Right renal pelvis (tissue), 4 donors: ENCODE data around the gene HIF1A. TPM values are rescaled to one million over a fixed set of nuclear protein-coding genes. Genes with fewer than 3 reads are reported as not detected.
A peak's percentile ranks its signal among the peaks of the same experiment; 100 is the strongest.

Source experiments
- DNase-seq, 4 donors: peaks; one replicate each; pipeline ENCODE4 v3.0.0-alpha.2; 2013; ENCODE audit warnings: low read depth in 4 of 4, low spot score in 3 of 4, missing footprints in 1 of 4
- polyA plus RNA-seq, 4 donors: library from polyadenylated mRNA; unstranded; fragments of 120-200 nt; gene quantifications; one replicate each; pipeline ENCODE4 v1.2.1, GENCODE V29; 2013; ENCODE audit not compliant: insufficient read length in 4 of 4

HIF1A gene
- polyA plus RNA-seq, 4 donors: 147 to 187 (median 160) TPM

DNA sequence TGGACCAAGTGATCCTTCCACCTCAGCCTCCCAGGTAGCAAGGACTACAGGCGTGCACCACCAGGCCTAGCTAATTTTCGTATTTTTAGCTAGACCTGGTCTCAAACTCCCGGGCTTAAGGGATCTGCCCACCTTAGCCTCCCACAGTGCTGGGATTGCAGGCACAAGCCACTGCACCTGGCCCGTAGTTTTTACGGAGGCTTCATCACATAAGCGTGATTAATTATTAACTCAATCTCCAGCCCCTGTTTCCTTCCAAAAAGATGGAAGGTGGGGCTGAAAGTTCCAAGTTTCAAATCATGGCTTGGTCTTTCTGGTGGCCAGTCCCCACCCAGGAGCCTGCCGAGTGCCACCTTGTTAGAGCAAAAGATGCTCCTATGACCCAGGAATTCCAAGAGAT is 22.5 kb upstream of the HIF1A start:
- DNase-seq: no peak

DNA sequence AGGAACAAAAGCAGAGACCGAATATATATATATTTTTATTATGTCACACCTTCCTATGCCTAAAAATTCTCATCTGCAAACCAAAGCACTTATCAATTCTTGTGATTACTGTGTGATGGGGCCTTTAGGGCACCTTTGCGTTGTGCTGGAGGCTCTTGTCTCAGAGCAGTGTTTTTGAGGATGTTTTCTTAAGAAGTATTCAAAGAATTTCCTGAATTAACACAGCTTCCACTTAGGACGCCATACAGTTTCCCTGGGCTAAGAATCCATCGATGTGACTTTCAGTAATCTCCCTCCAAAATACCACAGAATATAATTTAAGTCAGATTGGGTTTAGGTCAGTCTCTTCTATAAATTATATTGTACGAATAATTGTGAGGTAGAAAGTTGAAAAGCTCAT is 22.0 kb upstream of the HIF1A start:
- DNase-seq: no peak

DNA sequence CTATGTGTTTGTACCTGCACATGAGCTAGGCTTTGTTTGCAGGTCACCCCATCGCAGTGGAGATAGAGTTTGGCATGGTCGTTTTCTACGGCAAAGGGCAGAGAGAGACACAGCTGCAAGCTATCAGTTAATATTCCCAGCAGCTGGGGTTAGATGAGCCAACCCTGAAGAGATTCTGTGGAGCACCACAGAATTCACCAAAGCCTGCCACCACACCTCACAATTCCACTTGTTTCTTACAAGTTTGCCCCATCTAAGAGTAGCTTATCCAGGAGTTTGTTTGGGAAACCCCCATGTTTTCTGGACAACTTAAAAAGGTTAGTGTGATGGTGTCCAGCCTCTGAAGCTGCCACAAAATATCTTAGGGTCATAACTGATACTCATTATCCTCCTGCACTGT is 20.0 kb upstream of the HIF1A start:
- DNase-seq: no peak

GRCh38 chr14:61677479-61677878 is 17.8 kb upstream of the HIF1A start:
- no peak for DNase-seq

GRCh38 chr14:61678975-61679374 is 16.3 kb upstream of the HIF1A start:
- no peak for DNase-seq

- DNase-seq: no peak
These were observed 13.9 kb upstream of the HIF1A start for GRCh38 chr14:61681413-61681812.

DNA sequence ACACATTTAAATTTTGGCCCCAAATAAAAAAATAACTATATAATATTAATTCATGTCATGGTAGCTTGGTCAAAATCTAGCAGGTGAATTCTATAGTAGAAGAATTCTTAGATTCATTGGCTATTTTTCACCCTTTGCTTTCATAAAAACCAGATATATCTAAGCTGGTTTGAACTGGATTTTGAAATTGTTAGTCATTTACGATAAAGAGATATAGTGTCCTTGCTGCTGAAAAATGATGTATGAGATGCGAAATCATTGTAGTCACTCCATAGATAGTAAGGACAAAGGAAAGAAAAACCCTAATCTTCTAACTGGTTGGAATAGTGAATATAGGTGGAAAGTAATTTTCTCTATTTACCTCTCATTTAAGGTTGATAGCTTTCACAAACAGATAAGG is 12.2 kb upstream of the HIF1A start:
- no peak for DNase-seq

- no peak for DNase-seq
These were observed 5.3 kb upstream of the HIF1A start for GRCh38 chr14:61690039-61690438.

DNA sequence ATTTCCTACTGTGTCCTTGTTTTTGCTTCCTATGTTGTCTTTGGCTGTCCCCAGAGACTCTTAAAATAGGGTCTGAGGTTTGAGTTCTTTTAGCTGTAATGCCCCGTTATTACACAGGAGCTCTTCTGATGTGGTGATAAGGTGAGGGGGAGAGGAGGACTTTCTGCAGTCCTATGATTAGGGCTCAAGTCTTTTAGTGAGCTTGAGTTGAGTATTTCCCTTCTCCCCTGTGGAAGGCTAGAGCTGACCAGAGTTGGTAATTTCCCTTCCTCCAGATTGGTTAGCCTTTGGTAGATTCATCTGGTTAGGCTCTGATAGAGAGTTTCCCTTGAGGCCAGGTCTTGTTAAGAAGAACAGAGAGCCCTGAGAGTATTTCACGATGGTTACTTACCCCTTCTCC is 4.3 kb upstream of the HIF1A start:
- DNase-seq: no peak

- DNase-seq: no peak
These were observed 3.8 kb upstream of the HIF1A start for GRCh38 chr14:61691495-61691894.

DNA sequence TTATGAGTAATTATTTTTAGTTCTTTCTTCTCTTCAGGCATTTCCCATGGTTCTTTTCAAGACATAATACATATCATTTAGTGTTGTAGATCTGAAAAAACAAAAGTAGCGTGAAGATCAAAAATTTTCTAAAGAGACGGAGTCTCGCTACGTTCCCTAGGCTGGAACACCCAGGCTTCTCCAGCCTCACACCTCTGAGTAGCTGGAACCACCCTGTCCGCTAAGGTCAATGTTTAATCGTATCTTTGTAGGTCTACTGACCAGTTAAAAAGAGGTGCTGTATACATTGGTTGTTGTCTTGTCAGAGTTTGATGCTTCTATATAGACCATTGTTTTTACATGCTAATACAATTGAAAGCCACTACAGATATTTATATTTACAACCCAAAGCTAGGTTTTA is 1.3 kb upstream of the HIF1A start:
- DNase-seq: no peak

DNA sequence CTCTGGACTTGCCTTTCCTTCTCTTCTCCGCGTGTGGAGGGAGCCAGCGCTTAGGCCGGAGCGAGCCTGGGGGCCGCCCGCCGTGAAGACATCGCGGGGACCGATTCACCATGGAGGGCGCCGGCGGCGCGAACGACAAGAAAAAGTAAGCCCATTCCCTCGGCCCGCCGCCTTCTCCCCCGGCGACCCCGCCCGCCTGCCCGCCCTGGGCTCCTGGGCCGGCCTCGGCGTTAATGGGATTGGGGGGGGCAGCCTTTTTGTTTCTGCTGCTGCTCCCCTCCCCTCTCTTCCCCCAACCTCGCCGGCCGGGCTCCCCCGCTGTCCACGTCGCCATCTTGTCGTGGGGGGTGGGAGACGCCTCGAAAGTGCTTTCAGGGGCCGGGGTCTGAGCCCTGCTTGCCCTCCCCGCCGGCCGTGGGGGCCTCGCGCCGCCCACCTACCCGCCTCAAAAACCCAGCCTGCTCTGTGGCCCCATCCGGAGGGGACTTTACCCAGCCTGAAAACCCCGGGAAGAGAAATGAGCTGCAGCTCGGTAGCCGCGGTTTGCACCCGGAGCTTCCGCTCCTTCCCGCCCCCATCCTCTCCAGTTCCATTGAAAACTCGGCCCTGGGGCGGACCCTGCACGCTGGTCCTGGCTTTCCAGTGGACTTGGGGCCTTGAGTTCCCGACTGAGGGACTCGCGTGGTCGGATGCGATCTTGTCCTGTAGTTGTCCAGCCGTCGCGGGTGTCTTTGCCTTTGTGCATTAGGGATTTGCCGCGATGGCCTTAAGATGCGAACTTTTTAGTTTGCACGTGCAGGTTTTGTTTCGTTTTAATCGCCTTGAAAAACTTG is 598 bp downstream of the HIF1A start:
- DNase-seq: peak; percentile 47 to 65 (median 48)

DNA sequence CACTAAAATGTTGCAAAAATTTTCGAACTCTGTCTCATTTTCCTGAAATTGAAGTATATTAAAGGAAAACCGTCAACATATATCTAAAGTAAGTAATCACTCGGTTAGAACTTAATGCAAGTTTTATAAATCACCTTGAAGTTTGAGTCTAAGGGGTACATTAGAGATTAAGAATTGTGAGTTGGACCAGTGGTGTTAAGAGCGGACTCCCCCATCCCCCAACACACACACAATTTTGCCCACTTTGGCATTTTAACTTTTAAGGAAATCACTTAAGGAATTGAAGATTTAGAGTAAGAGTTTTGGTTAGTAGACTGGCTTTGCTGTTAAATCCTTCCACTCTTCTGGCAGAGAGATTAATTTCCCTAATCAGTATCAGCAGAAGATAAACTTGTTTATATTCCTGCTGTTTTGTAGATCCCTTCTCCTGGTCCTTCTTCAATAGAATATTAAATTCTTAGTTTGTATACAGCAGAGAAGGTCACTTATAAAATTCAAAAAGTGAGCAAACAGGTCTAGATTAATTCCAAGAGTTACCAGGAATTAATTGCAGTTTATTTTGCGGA is 1.5 kb downstream of the HIF1A start:
- DNase-seq: no peak

- DNase-seq: no peak
These were observed 3.1 kb downstream of the HIF1A start for GRCh38 chr14:61698206-61698980.

DNA sequence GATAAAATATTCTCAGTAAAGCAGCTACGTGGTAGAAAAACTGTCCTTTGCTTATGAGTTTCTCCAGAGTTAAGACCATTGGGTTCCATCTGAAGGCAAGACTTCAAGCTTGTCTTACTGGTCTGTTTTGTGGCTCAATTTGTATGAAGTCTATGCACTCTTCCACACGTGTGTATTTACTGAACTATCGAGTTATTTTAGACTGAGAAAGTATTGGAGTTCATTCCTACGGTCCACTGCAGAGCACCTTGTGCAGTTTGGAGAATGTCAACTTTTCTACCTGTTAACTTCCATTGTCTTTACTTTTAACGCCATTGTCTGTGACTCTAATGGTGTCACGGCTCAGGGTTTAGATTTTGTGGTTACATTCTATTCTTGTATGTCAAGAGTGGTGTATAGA is 3.7 kb downstream of the HIF1A start:
- no peak for DNase-seq

DNA sequence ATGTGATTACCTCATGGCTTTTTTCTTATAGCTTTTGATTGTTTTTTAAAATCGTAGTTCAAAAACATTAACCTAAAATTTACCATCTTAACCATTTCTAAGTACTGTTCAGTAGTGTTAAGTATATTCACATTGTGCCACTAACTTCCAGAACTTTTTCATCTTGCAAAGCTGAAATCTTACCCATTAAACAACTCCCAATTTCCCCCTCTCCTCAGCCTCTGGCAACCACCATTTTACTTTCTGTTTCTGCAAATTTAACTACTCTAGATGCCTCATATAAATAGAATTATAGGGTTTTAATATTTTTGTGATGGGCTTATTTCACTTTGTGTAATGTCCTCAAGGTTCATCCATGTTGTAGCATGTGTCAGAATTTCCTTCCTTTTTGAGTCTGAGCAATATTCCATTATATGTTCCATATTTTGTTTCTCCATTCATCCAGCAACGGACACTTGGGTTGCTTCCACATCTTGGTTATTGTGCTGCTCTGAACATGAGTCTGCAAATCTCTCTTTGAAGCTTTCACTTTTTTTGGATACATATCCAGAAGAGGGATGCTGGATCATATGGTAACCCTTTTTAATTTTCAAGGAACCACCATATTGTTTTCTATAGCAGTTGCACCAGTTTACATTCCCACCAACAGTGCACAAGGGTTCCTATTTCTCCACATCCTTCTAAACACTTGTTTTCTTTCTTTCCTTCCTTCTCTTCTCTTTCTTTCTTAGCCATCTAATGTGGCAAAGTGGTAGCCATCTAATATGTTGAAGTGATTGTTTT is 5.0 kb downstream of the HIF1A start:
- DNase-seq: no peak

DNA sequence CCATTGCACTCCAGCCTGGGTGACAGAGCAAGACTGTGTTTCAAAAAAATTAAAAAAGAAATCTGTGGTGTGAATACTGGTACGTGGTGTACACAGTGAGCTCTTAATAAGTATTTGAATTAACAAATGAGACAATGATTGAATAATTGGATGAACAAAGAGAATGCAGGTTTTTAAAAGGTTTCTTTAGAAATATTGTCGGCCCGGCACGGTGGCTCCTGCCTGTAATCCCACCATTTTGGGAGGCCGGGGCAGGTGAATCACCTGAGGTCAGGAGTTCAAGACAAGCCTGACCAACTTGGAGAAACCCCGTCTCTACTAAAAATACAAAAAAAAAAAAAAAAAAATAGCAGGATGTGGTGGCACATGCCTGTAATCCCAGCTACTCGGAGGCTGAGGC is 6.6 kb downstream of the HIF1A start:
- DNase-seq: no peak

DNA sequence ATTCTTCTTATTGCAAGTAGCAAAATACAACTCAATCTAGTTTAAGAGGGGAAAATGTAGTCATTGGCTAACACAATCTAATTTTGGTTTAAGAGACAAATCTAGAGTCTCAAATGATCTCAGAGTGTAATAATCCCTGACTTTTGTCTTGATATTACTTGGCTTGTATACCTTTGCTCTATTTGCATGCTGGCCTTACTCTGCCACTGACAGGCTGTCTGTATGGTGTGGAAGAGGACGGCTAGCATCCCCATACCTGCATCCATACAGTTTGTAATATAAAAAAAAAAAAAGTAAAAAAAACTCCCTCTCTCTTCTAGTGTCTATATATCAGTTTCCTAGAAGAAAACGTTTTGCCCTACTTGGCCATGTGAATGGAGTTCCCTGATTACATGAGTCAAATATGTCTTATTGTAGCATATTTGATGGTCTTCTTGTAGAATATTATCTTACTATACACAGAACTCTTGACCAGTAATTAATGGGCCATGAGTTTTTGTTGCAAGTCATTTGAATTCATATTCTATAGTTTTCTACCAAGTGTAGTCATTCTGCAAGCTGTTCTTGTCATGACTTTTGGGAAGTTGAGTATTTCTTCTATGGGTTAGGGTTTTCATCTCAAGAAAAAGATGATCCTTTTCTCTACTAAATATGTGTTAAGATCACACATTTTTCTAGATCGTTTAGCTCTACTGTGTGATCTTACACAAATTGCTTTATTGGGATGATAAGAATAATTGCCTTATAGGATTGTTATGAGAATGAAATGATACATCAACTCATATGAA is 8.2 kb downstream of the HIF1A start:
- DNase-seq: no peak

DNA sequence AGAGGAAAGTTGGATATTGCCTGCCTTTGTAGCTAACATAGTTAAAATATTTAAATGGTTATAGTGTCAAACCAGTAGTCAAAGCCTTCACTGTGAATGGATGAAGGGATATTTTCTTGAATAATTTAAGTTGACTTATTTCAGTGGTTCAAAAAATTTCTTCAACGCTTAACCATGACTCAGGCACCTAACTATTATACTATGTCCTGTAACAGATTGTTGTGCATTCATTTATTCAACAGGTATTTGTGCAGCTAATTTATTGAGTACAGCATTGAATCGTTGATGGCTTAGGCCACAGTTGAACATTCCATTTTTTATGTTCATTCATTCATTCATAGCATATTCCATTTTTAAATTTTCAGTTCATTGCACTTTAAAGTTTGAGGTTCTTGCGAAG is 9.2 kb downstream of the HIF1A start:
- DNase-seq: no peak

DNA sequence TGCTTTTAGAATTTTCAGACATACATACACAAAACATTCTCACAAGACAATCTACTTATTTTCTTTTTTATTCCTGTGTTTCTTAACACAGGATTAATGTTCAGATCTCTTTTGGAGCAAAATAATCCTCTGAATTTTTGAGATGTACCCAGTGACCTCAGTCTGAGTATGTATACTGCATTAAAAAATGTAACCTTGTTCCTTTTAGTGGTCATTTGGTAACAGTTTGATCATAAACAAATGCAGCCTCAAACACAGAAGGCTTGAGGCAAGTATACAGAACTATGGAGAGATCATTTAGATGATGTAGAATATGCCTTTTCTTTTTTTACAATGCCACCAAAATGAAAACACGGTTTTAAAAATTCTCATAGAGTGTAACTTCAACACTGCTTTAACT is 9.7 kb downstream of the HIF1A start:
- no peak for DNase-seq
